COLO829 (cell line): Measurements from ENCODE around the gene TALDO1.

Experiments used
- DNase-seq: peaks from one replicate; pipeline ENCODE4 v3.0.0; 2012; ENCODE audit warnings: low spot score

TALDO1 gene

DNA sequence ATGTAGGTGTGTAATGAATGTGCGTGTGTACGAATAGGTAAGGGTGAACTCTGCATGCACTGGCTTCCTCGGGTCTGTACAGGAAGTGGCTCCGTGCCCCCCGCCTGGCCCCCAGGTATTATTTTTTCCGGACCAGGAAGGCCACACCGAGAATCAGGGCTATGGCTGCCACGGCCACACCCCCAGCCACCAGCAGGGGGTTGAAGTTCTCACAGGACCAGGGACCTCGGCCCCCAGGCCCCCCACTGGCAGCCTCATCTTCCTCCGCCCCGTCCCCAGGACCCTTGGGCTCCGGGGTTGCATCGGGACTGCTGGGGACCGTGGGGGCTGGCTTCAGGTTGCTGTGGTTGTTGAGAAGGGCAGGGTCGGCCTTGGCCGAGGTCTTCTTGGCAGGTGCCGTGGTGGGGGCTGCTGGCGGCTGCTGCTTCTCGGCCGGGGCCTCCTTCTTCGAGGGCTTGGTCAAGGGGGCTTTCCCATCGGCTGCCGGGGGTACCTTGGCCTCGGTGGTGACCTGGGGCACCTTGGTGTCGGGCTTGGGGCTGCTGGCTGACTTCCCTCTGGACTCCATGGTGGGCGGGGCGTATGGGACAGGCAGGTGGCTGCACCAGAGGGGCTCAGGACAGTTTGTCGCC lies 40.9 kb downstream of the TALDO1 start:
- no peak for DNase-seq

DNA sequence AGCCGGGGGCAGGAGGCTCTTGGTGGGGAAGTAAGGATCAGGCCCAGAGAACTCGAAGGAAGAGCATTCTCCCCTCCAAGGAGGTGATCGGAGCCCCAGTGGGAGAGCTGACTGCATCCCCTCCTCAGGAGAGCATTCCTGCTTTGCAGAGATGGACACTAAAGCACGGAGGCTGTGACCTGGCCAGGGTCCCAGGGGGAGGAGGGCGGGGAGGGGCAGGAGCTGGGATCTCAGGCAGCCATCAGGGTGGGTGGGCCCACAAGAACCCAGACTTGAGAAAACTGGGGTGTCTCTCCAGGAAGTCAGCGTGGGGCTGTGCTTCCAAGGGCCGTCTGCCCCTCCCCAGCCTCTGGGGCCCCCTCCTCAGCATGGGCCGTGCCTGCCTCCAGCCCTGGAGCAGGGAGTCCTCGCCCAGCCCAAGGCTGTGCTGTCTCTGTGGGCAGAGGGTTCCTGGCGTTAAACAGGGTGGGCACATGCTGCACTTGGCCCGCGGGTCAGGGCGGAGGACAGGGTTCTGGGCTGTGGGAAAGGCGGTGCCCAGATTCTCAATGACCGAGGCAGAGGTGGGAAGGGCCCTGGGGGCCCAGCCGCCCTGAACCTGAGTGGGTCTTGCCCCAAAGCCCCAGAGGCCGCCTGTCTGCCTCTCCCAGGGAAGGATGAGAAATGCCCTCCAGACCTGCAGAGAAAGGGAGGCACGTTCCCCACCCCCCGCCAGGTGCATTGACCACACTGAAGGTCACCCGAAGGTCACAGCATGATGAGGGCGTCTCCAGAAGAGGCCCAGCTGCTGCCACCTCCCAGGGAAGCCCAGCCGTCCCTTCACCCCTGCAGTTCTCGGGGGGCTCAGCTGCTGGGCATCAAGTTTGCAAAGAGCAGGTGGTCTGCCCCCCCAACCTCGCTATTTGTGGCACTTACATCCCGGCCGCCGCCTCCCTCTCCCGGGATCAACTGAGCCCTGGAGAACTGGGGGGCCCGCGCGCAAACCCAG lies 42.0 kb downstream of the TALDO1 start:
- no peak for DNase-seq

GRCh38 chr11:789943-790342 lies 42.7 kb downstream of the TALDO1 start, which contains the start of gene CEND1:
Gene CEND1 (minus strand): TSS chr11:790090. CDS start chr11:788576, 1,514 bp downstream.
- no peak for DNase-seq

DNA sequence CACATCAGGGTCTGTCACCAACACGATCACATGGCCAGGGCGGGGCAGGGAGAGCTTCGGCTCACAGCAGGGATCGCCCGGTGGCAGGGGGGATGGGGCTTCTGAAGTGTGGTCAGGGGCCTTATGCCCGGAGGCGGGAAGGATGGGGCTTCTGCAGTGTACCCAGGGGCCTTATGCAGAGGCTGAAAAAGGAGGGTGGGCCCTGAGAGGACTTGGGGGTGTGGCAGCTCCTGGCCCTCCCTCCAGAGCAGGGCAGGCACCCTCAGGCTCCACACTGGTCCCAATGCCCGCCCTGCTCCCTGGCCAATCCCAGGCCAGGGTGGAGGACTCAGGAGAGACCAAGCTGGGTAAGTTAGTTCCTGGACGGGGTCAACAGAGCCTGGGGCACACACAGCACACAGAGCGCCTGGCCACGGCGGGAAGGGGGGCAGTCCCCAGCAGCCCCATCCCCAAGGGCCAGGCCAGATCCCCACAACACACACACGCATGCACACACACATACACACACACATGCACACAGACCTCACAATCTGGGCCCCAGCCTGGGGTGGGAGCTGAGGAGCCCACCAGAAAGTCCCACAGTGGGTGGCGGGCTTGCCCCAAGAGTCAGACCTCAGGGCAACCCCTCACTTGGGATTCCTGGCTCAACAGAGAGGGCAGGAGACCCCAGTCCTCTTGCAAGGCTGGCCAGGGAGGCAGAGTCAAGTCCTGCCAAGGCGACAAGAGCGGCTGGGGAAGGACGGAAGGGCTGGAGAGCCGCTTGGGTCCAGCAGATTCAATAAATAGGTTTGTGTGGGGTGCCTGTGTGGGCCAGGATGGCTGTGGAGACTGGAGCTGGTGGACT lies 43.7 kb downstream of the TALDO1 start:
- no peak for DNase-seq

DNA sequence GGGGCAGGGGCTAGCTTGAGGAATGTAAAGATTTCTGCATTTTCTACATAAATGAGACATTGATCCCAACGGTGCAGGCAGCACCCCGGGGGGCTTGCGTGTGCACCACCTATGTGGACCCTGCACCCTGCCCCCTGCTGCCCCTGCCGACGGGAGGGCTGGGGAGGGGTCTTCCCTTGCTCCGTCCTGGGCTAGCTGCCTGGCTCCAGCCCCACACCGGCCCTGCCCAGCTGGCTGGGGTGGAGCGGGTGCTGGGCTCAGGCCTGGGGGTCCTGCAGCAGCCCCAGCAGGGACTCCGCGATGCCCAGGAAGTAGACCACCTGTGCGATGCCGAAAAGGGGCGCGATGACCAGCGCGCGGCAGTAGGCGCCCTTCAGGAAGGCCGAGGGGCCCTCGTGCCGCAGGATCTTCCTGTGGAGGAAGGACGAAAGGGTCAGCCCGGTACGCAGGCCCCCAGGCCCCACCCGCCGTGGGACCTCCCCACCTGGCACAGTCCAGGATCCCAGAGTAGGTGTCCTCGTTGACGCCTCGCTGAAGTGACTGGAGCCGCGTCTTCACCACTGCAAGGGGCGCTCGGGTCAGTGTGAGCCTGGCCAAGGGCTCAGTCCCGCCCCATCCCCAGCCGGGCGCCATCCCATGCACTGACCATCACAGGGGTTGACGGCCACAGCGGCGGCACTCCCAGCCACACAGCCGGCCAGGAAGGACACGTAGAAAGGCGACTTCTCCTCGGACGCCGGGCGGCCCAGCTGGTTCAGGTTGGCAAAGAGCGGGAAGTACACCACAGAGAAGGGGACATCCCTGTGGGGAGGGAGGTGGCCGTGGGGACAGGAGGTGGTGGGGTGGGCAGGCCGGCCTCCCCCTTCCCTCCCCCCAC lies 44.6 kb downstream of the TALDO1 start:
- DNase-seq: no peak

- no peak for DNase-seq
Measured at GRCh38 chr11:792535-792821, 45.2 kb downstream of the TALDO1 start.

DNA sequence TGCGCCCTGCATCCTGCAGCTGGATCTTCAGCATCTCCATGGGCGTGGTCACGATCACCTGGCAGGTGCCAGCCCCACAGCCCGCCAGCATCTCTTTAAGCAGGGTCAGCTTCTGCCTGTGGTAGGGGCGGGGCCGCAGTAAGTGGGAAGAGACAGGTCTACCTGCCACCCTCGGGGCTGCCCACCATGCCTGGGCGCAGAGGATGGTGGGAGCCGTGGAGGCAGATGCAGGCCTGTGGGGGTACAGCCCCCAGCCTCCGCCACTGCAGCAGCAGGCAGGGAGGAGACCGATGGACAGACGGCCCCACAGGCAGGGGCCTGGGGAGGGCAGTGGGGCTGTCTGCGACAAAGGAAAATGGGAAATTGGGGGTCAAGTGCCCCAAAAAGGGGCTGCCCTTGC lies 45.6 kb downstream of the TALDO1 start:
- no peak for DNase-seq

DNA sequence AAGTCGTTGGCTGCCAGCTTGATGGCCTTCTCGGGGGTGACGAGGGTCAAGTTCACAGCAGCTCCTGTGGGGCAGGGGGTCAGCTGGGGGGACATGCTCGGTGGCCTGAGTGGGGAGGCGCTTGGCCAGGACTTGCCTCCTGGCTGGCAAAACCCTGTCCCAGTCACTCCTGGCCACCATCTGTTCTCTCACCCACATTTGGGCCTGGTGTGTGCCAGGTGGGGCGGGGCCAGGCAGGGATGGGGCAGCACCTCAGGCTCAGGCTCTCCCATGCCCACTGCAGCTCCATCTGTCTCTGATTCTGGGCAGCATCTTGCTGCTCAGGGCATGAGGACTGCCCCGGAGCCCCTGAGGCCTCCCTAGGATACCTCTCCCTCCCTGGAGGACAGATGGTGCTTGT lies 46.3 kb downstream of the TALDO1 start:
- DNase-seq: no peak

DNA sequence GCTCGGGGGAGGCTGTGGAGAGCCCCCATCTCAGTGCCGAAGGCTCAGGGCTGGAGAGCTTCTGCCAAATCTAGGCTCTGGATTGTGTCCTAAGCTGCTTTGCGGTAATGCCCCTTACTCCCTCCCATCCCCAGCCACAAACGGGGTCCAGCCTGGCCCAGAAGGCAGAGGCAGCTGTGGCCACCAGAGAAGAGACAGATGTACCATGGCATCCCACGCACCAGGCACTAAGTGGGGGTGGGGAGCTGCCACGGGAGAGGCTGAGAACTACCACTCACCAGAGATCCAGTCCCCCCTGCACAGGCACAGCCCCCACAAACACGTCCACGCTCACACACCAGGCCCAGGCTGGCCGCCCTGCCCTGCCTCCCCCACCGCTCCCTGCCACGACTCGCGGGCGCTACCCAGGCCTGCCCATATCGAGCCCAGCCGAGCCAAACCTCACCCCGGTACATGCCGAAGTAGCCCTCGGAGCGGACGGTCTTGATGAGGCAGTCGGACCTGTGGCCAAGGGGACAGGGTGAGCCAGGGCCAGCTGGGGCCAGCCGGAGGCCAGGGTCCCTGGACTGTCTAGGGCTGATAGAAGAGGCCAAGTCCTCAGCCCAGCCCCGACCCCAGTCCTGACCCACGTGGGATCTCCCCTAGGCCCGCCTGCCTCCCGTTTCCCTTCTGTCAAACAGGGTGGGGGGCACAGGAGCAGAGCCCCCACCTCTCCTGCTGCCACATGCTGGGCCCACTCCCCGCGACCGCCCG lies 46.9 kb downstream of the TALDO1 start:
- no peak for DNase-seq

DNA sequence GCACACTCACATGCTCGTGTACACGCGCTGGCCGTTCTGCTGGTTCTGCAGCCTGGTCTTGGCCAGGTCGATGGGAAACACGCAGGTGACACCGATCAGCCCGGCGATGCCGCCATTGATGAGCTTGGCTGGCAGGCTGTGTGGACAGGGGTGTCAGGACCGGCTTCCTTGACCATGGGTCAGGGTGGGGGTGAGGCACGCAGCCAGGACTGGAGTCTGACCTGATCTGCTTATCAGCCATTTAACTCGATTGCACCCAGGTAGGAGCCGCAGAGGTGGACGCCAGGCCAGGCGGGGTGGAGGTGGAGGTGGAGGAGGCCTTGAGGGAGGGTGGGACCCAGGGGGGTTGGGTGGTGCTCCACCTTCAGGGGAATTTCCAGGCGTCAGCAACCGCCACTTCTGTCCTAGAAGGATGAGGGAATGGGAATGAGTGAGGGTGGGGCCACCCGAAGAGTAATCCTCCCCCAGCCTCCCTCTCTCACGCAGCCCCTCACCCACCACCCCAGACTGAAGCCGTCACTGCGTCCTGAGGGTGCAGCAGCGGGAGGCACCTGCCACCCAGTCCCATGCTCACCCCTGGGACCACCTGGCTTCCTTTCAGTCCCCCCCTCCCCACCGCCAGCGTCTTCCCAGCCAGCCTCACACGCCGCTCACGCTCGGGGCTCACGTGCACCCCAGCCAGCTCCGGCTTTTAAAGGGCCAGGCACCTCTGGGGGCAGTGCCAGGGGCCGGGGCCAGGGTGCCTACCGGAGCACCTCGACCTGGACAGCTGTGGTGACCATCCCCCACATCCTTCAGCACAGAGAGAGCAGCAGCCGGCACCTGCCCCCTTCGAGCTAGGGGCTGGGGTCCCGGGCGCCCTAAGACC lies 47.7 kb downstream of the TALDO1 start:
- no peak for DNase-seq

GRCh38 chr11:795634-796564 lies 48.6 kb downstream of the TALDO1 start:
- no peak for DNase-seq

GRCh38 chr11:796565-797295 lies 49.5 kb downstream of the TALDO1 start:
- DNase-seq: no peak

DNA sequence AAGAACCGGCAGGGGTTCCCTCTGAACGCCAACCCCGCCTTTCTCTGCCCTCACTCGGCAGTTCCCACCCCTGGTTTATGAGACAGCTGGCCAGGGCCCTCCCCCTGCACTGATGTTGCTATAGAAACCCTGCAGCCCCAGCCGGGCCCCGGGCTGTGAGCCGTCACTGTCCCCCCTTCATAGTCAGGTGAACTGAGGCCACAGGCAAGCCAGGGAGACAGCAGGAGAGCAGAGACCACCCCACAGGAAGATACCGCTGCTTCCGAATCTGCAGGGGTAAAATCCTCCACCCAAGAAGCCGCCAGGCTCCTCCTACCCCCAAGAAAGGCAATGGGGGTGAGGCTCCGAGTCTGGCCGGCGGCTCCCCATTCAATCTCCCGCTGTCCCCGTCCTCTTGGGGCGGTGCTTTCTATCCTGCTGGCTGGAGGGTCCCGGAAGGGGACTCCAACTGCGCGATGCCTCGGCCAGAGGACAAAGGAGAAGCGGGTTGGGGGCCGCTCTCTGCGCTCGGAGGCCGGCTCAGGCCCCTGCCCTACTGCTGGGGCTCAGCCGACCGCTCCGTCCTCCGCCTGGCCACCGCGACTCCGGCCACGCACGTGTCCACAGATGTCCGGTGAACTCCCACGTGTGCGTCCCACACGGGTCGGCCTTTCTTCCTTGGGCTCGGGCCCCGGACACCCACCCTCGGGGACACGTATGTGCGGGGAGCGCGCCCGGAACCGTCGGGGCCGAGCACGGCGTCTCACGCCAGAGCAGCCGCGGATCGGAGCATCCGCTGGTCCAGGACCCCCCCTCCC lies 50.2 kb downstream of the TALDO1 start:
- DNase-seq: no peak

- DNase-seq: peak; percentile 84
Measured at GRCh38 chr11:798093-798713, 50.9 kb downstream of the TALDO1 start, which contains the start of gene SLC25A22. Gene SLC25A22 (minus strand): TSS chr11:798281. CDS start chr11:795006, 3,275 bp downstream.

- DNase-seq: no peak
Measured at GRCh38 chr11:799641-800316, 52.5 kb downstream of the TALDO1 start.

DNA sequence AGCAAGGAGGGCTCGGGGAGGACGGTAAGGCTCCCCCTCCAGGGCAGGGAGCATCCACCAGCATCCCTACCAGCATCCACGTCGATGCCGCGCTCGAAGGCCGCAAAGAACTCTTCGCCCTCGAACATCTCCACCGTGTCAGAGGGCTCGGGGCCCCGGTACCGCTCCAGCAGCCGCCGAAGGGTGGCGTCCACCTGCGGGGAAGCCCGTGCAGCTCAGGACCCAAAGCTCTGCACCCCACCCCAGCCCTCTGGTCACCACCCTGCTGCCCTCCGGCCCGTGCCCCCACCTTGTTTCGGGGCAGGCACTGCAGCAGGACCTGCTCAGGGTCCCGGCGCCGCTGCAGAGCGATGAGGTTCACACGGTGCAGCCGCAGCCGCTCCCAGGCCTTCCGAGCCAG lies 53.2 kb downstream of the TALDO1 start:
- no peak for DNase-seq
